IMR-90 (cell line): ENCODE results near the gene VEGFA.

Experiments
- BHLHE40 ChIP-seq: fragments of 150-350 bp; IDR thresholded peaks from 2 replicates; pipeline ENCODE4 v1.6.1; 2016; ENCODE audit warnings: mild to moderate bottlenecking, low read depth, low read length
- CEBPB ChIP-seq: IDR thresholded peaks from 2 replicates; pipeline ENCODE4 v1.6.1; 2012; ENCODE audit warnings: low read depth, low read length, improper control_type of control experiment
- CHD1 ChIP-seq: IDR thresholded peaks from 2 replicates; pipeline ENCODE4 v1.6.1; 2012; ENCODE audit warnings: low read depth, low read length, improper control_type of control experiment
- CTCF ChIP-seq: conservative IDR thresholded peaks from 2 replicates; pipeline ENCODE4 v1.5.1; 2012; ENCODE audit warnings: mild to moderate bottlenecking, low read depth, low read length, improper control_type of control experiment
- ELK1 ChIP-seq: fragments of 150-350 bp; IDR thresholded peaks from 2 replicates; pipeline ENCODE4 v1.6.1; 2016; ENCODE audit warnings: low read depth, mild to moderate bottlenecking, low read length, moderate library complexity, borderline replicate concordance
- FOS ChIP-seq: fragments of 150-350 bp; IDR thresholded peaks from 2 replicates; pipeline ENCODE4 v1.6.1; 2016; ENCODE audit warnings: low read depth, low read length
- MAFK ChIP-seq: IDR thresholded peaks from 2 replicates; pipeline ENCODE4 v1.6.1; 2012; ENCODE audit warnings: low read depth, low read length, improper control_type of control experiment
- NFE2L2 ChIP-seq: fragments of 150-350 bp; IDR thresholded peaks from 2 replicates; pipeline ENCODE4 v1.6.1; 2016; ENCODE audit warnings: low read depth, mild to moderate bottlenecking, low read length
- POLR2A ChIP-seq: IDR thresholded peaks from 2 replicates; pipeline ENCODE4 v1.6.1; 2012; ENCODE audit warnings: mild to moderate bottlenecking, low read depth, low read length
- RAD21 ChIP-seq: IDR thresholded peaks from 2 replicates; pipeline ENCODE4 v1.6.1; 2012; ENCODE audit warnings: low read length, improper control_type of control experiment
- RCOR1 ChIP-seq: IDR thresholded peaks from 2 replicates; pipeline ENCODE4 v1.6.1; 2012; ENCODE audit warnings: mild to moderate bottlenecking, low read length, improper control_type of control experiment; ENCODE audit not compliant: insufficient replicate concordance
- RFX5 ChIP-seq: IDR thresholded peaks from 2 replicates; pipeline ENCODE4 v1.8.0; 2012; ENCODE audit warnings: low read depth, mild to moderate bottlenecking, low read length, moderate library complexity
- SMC3 ChIP-seq: fragments of 150-350 bp; IDR thresholded peaks from 2 replicates; pipeline ENCODE4 v1.6.1; 2016; ENCODE audit warnings: low read depth, mild to moderate bottlenecking, antibody characterized with exemption, low read length, moderate library complexity
- USF2 ChIP-seq: fragments of 150-350 bp; IDR thresholded peaks from 2 replicates; pipeline ENCODE4 v1.6.1; 2017; ENCODE audit warnings: mild to moderate bottlenecking, antibody characterized with exemption, low read length, low read depth

- no peak for TF ChIP-seq RFX5
- TF ChIP-seq POLR2A, result no peak
- TF ChIP-seq CTCF, result no peak
- TF ChIP-seq RAD21, result no peak
- no peak for TF ChIP-seq SMC3
- no peak for TF ChIP-seq ELK1
- no peak for TF ChIP-seq NFE2L2
- TF ChIP-seq CHD1, result no peak
- no peak for TF ChIP-seq USF2
- no peak for TF ChIP-seq MAFK
- no peak for TF ChIP-seq CEBPB
- no peak for TF ChIP-seq BHLHE40
- no peak for TF ChIP-seq FOS
- no peak for TF ChIP-seq RCOR1
Measured at GRCh38 chr6:43804550-43805223, 34.7 kb downstream of the VEGFA start.
